GM23338 (cell line): ENCODE data around the gene GPR142. TPM values are rescaled to one million over a fixed set of nuclear protein-coding genes. Genes with fewer than 3 reads are reported as not detected.

Experiments
- ATAC-seq: fragments of 200-7000 bp; cut with Tn5 transposase; 3 replicates; pipeline ENCODE4 v1.9.1; 2020
- DNase-seq: peaks from one replicate; pipeline ENCODE4 v3.0.0-alpha.2; 2015; ENCODE audit warnings: low spot score
- H2AFZ ChIP-seq: fragments of 200-600 bp; sonication (generic); 2 replicates; pipeline ENCODE4 v1.8.0; 2016; ENCODE audit warnings: antibody characterized with exemption, mild to moderate bottlenecking, moderate library complexity
- H3F3A ChIP-seq: fragments of 200-600 bp; sonication (generic); replicated peaks from 2 replicates; pipeline ENCODE4 v1.8.0; 2017; ENCODE audit warnings: antibody characterized with exemption, mixed run types, low read depth
- H3K27ac ChIP-seq: fragments of 200-600 bp; sonication (generic); 2 replicates; pipeline ENCODE4 v1.6.1; 2016; ENCODE audit warnings: low read depth
- H3K27me3 ChIP-seq: fragments of 200-600 bp; sonication (generic); 2 replicates; pipeline ENCODE4 v1.8.0; 2016; ENCODE audit warnings: mild to moderate bottlenecking, mixed run types, moderate library complexity; ENCODE audit not compliant: insufficient read depth
- H3K36me3 ChIP-seq: fragments of 200-600 bp; sonication (generic); 2 replicates; pipeline ENCODE4 v1.8.0; 2016; ENCODE audit warnings: mild to moderate bottlenecking; ENCODE audit not compliant: insufficient read depth
- H3K4me1 ChIP-seq: fragments of 200-600 bp; sonication (generic); 2 replicates; pipeline ENCODE4 v1.8.0; 2016; ENCODE audit warnings: mild to moderate bottlenecking, moderate library complexity; ENCODE audit not compliant: insufficient read depth
- H3K4me2 ChIP-seq: fragments of 200-600 bp; sonication (generic); 2 replicates; pipeline ENCODE4 v1.7.1; 2017; ENCODE audit warnings: mixed run types
- H3K4me3 ChIP-seq: fragments of 200-600 bp; sonication (generic); 2 replicates; pipeline ENCODE4 v1.6.1; 2016; ENCODE audit warnings: mixed run types
- H3K79me2 ChIP-seq: fragments of 200-600 bp; sonication (generic); replicated peaks from 2 replicates; pipeline ENCODE4 v1.8.0; 2017; ENCODE audit warnings: mild to moderate bottlenecking; ENCODE audit not compliant: insufficient read depth
- H3K9me2 ChIP-seq: fragments of 200-600 bp; sonication (generic); 2 replicates; pipeline ENCODE4 v1.8.0; 2017; ENCODE audit not compliant: insufficient read depth
- H4K20me1 ChIP-seq: fragments of 200-600 bp; sonication (generic); replicated peaks from 2 replicates; pipeline ENCODE4 v1.8.0; 2017; ENCODE audit warnings: mild to moderate bottlenecking; ENCODE audit not compliant: insufficient read depth
- H3K27ac Mint-ChIP-seq: 2 replicates; pipeline ENCODE4 v1.8.0; 2020; ENCODE audit warnings: inconsistent platforms, mild to moderate bottlenecking, moderate library complexity, mixed read lengths
- H3K27me3 Mint-ChIP-seq: 3 replicates; pipeline ENCODE4 v1.8.0; 2022; ENCODE audit warnings: low read depth, mild to moderate bottlenecking, moderate library complexity, mixed read lengths, inconsistent platforms; ENCODE audit not compliant: insufficient read depth, poor library complexity
- H3K36me3 Mint-ChIP-seq: 3 replicates; pipeline ENCODE4 v1.8.0; 2021; ENCODE audit warnings: low read depth, mild to moderate bottlenecking, inconsistent platforms, moderate library complexity, mixed read lengths
- H3K4me1 Mint-ChIP-seq: 3 replicates; pipeline ENCODE4 v1.8.0; 2020; ENCODE audit warnings: mild to moderate bottlenecking, inconsistent platforms, mixed read lengths
- H3K4me3 Mint-ChIP-seq: 3 replicates; pipeline ENCODE4 v1.8.0; 2021; ENCODE audit warnings: moderate library complexity, mild to moderate bottlenecking, inconsistent platforms, mixed read lengths
- H3K9me3 Mint-ChIP-seq: 3 replicates; pipeline ENCODE4 v1.8.0; 2020; ENCODE audit warnings: moderate library complexity, mild to moderate bottlenecking, inconsistent platforms, mixed read lengths
- CREB1 ChIP-seq: fragments of 250-450 bp; sonication (Bioruptor Pico); IDR thresholded peaks from 2 replicates; pipeline ENCODE4 v1.5.0; 2020; ENCODE audit warnings: low read depth, mild to moderate bottlenecking, moderate library complexity
- EZH2 ChIP-seq: fragments of 200-600 bp; sonication (generic); IDR thresholded peaks from one replicate; pipeline ENCODE4 v1.8.0; 2017; ENCODE audit warnings: antibody characterized with exemption, mild to moderate bottlenecking, low read depth; ENCODE audit not compliant: unreplicated experiment
- EZH2phosphoT487 ChIP-seq: fragments of 200-600 bp; sonication (generic); IDR thresholded peaks from one replicate; pipeline ENCODE4 v1.8.1; 2018; ENCODE audit warnings: antibody characterized with exemption; ENCODE audit not compliant: unreplicated experiment
- NANOG ChIP-seq: IDR thresholded peaks from 2 replicates; pipeline ENCODE4 v1.6.1; 2016; ENCODE audit warnings: antibody characterized with exemption, borderline replicate concordance
- POLR2AphosphoS5 ChIP-seq: IDR thresholded peaks from 2 replicates; pipeline ENCODE4 v1.6.1; 2016; ENCODE audit warnings: antibody characterized with exemption, low read depth
- ZNF114 ChIP-seq: fragments of 250-450 bp; sonication (Bioruptor Pico); IDR thresholded peaks from 2 replicates; pipeline ENCODE4 v1.5.0; 2020; ENCODE audit warnings: mild to moderate bottlenecking, moderate library complexity
- ZNF331 ChIP-seq: fragments of 250-450 bp; sonication (Bioruptor Pico); IDR thresholded peaks from 2 replicates; pipeline ENCODE4 v1.5.0; 2020; ENCODE audit warnings: low read depth, mild to moderate bottlenecking, moderate library complexity
- polyA plus RNA-seq: library from polyadenylated mRNA; unstranded; fragments of >200 nt; fragmentation: Nextera tagmentation; extraction: Ambion mirVana; gene quantifications from 2 replicates; pipeline ENCODE4 v1.2.1, GENCODE V29; 2016
- total RNA-seq: library from RNA; depleted of rRNA; stranded (reverse); fragments of >200 nt; shearing (Covaris generic); gene quantifications from 2 replicates; pipeline ENCODE4 v1.2.3, GENCODE V29; 2014
- TF ChIP-seq, protein P1 (sequence below): IDR thresholded peaks from 2 replicates; pipeline ENCODE4 v1.6.1; 2016; ENCODE audit warnings: antibody characterized with exemption
- TF ChIP-seq, protein P2 (sequence below), 2 experiments: fragments of 200-600 bp in 1 of 2; sonication (generic) in 1 of 2; conservative IDR thresholded peaks; 2 replicates each; pipeline versions ENCODE4 v1.5.1 to v1.6.1; 2016 to 2017; ENCODE audit warnings: antibody characterized with exemption in 2 of 2, low read depth in 2 of 2, mild to moderate bottlenecking in 2 of 2, moderate library complexity in 1 of 2

GPR142 gene
- total and polyA plus RNA-seq, 2 experiments from 2014 or later = not detected

DNA sequence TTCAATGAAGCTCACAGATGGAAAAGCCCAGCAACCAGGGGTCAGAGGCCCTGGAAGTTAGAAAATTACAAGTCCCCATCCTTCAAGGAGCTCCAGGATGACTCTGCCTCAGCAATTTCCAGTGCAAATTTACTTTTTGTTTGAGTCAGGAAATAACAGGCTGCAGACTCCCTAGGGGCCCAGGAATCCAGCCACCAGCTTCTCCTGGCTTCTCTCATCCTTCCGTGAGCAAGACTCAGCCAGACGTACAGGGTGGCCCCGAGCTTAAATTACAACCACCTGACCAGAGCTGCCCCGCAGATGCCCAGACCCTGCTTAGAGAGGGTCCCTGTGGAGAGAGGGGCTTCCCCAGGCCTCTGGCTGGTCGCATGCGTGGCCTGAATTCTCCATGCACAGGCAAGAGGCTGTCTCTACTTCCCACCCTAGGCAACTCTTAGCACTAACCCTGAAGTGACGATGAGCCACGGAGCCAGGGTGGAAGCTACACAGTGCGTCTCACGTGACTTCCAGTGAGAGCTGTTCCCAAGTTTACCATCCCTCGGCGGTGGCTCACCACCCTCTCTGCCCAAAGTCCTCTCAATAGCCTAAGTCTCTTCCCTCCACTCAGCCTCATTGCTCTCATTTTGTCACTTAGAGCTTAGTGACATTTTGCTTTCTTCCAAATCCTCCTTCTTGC lies 27.1 kb downstream of the GPR142 start (continued):
- TF ChIP-seq, protein P1, sequence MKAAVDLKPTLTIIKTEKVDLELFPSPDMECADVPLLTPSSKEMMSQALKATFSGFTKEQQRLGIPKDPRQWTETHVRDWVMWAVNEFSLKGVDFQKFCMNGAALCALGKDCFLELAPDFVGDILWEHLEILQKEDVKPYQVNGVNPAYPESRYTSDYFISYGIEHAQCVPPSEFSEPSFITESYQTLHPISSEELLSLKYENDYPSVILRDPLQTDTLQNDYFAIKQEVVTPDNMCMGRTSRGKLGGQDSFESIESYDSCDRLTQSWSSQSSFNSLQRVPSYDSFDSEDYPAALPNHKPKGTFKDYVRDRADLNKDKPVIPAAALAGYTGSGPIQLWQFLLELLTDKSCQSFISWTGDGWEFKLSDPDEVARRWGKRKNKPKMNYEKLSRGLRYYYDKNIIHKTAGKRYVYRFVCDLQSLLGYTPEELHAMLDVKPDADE = no peak
- TF ChIP-seq POLR2AphosphoS5 (no peak), CREB1 (no peak), ZNF114 (no peak), EZH2 (no peak)

DNA sequence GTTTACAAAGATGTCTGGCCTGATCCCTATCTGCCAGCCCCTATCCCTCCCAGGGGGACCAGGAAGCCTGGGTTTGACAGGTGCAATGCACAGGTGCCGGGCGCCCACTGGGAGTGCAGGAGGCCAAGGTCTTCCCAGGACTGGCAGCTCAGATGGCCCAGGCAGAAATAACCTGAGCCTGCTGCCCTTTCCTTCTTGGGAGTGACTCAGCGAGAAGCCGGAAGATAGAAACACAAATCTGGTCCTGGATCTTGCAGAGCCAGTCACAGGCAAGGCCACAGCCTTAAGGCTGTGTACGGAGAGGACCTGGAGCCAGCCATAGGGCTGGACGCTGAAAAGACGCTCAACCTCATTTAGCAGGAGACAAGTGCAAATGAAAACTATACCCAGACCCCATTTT lies 27.7 kb downstream of the GPR142 start:
- Mint-ChIP-seq H3K27me3 (peaks cover 10% of the 10 kb centered on the region), H3K4me1 (peaks cover 16% of the 10 kb centered on the region; the same call in 2 of the 3 replicates), H3K9me3 (peaks cover 4% of the 10 kb centered on the region; the same call in 2 of the 3 replicates), H3K27ac (peak overlapping the region; percentile 26; the same call in 1 of the 2 replicates), H3K36me3 (no peaks in the 10 kb centered on the region), H3K4me3 (no peak overlapping the region)
- Histone ChIP-seq H2AFZ (no peak overlapping the region; the same call in 1 of the 2 replicates), H4K20me1 (no peaks in the 10 kb centered on the region), H3F3A (no peaks in the 10 kb centered on the region), H3K4me3 (no peak overlapping the region), H3K4me1 (no peaks in the 10 kb centered on the region; the same call in 1 of the 2 replicates), H3K9me2 (no peaks in the 10 kb centered on the region), H3K4me2 (no peak overlapping the region), H3K27ac (no peak overlapping the region), H3K36me3 (no peaks in the 10 kb centered on the region), H3K79me2 (no peaks in the 10 kb centered on the region), H3K27me3 (no peaks in the 10 kb centered on the region)
- no peak for TF ChIP-seq NANOG
- TF ChIP-seq, protein P2, sequence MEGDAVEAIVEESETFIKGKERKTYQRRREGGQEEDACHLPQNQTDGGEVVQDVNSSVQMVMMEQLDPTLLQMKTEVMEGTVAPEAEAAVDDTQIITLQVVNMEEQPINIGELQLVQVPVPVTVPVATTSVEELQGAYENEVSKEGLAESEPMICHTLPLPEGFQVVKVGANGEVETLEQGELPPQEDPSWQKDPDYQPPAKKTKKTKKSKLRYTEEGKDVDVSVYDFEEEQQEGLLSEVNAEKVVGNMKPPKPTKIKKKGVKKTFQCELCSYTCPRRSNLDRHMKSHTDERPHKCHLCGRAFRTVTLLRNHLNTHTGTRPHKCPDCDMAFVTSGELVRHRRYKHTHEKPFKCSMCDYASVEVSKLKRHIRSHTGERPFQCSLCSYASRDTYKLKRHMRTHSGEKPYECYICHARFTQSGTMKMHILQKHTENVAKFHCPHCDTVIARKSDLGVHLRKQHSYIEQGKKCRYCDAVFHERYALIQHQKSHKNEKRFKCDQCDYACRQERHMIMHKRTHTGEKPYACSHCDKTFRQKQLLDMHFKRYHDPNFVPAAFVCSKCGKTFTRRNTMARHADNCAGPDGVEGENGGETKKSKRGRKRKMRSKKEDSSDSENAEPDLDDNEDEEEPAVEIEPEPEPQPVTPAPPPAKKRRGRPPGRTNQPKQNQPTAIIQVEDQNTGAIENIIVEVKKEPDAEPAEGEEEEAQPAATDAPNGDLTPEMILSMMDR (conservative IDR thresholded peaks at IDR 0.05; ENCODE audit: low read depth in 2 of 2) = no peak
- no peak for TF ChIP-seq EZH2phosphoT487
- no peak for TF ChIP-seq ZNF331
- no peak for ATAC-seq
- DNase-seq = no peak

DNA sequence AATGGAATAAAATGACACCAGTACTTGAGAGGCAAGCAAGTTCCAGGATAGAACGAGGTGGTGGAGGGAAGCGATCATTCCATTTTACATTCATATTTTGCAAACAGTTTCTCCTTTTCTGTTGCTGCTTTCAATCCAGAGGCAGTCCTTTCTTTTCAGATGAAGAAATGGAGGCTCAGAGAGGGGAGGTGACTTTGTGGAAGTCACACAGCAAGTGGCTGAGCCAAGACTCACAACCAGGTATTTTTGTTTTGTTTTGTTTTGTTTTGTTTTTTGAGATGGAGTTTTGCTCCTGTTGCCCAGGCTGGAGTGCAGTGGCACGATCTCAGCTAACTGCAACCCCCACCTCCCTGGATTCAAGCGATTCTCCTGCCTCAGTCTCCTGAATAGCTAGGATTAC lies 29.3 kb downstream of the GPR142 start:
- peaks cover 4% of the 10 kb centered on the region; the same call in 2 of the 3 replicates for H3K9me3 Mint-ChIP-seq
- no peak overlapping the region for H2AFZ ChIP-seq
- no peak overlapping the region for H3K27ac ChIP-seq
- no peak overlapping the region for H3K4me3 ChIP-seq
- no peaks in the 10 kb centered on the region; the same call in 1 of the 2 replicates for H3K4me1 ChIP-seq
- no peaks in the 10 kb centered on the region for H3K27me3 ChIP-seq
- DNase-seq (no peak), ATAC-seq (no peak)
- no peaks in the 10 kb centered on the region for H3F3A ChIP-seq
- peaks cover 13% of the 10 kb centered on the region; the same call in 2 of the 3 replicates for H3K4me1 Mint-ChIP-seq
- H4K20me1 ChIP-seq = no peaks in the 10 kb centered on the region
- no peak overlapping the region for H3K4me3 Mint-ChIP-seq
- H3K36me3 ChIP-seq = no peaks in the 10 kb centered on the region
- peaks cover 5% of the 10 kb centered on the region for H3K27me3 Mint-ChIP-seq
- no peaks in the 10 kb centered on the region for H3K9me2 ChIP-seq
- no peaks in the 10 kb centered on the region for H3K79me2 ChIP-seq
- no peaks in the 10 kb centered on the region for H3K36me3 Mint-ChIP-seq
- TF ChIP-seq EZH2 = no peak
- TF ChIP-seq NANOG = no peak
- no peak for TF ChIP-seq EZH2phosphoT487
- H3K27ac Mint-ChIP-seq = no peak overlapping the region
- no peak overlapping the region for H3K4me2 ChIP-seq
